GM18951 (cell line): ENCODE results near the gene AMN.

Experiments used
- POLR2A ChIP-seq: IDR thresholded peaks from 4 replicates; pipeline ENCODE4 v1.6.1; 2011; ENCODE audit warnings: mild to moderate bottlenecking; ENCODE audit not compliant: insufficient read length, insufficient read depth; ENCODE audit errors: extremely low read depth
- in situ Hi-C: fragments of 300-500 bp; cut with MboI; formaldehyde crosslinking; loops from one replicate; pipeline ENCODE4 v1.12.0; 2022; ENCODE audit warnings: low sequenced_read_pairs, mixed read lengths, inconsistent platforms; ENCODE audit not compliant: unreplicated experiment

Gene AMN

GRCh38 chr14:102944448-102945330 lies 22.2 kb downstream of the AMN start:
- in situ Hi-C loops = no loop called here
- no peak for TF ChIP-seq POLR2A

GRCh38 chr14:102945346-102946130 lies 23.1 kb downstream of the AMN start:
- in situ Hi-C loops = no loop called here
- TF ChIP-seq POLR2A = no peak

GRCh38 chr14:102947321-102948103 lies 25.0 kb downstream of the AMN start:
- in situ Hi-C loops = no loop called here
- TF ChIP-seq POLR2A = no peak

GRCh38 chr14:102948698-102949061 lies 26.2 kb downstream of the AMN start:
- TF ChIP-seq POLR2A = no peak
- in situ Hi-C loops = no loop called here

DNA sequence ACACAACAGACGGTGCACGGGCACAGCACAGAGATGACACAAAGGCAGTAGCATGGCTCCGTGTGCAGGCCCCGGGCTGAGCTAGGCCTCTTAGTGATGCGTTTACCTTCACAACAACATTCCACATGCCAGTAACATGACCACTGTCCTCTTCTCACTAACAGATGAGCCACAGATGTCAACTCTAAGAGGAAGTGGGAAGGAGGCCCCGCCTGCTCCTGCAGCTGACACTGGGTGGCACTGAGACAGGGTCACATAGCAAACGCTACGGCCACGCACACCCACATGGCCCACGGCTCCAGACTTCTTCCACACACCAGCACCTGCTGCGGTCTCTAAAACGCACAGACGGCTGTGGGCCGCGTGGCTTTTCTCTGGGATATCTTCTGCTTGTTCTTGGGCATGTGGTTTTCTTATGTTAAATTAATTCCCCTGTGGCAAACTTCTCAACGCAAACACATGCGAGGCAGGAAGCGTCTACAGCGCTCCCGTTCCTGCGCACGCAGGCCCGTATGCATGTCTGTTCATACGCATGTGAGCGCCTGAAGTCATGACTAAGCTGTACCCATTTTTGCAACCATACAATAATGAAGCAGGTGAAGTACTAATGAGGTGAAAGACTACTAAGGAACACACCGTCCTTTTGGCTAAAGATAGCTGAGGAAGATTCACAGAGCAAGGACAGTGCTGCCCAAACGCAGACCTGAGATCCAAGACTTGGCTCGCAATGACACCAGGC lies 26.8 kb downstream of the AMN start:
- in situ Hi-C loops = no loop called here
- TF ChIP-seq POLR2A = no peak

- in situ Hi-C loops = no loop called here
These were observed 27.5 kb downstream of the AMN start for GRCh38 chr14:102949801-102950451.

DNA sequence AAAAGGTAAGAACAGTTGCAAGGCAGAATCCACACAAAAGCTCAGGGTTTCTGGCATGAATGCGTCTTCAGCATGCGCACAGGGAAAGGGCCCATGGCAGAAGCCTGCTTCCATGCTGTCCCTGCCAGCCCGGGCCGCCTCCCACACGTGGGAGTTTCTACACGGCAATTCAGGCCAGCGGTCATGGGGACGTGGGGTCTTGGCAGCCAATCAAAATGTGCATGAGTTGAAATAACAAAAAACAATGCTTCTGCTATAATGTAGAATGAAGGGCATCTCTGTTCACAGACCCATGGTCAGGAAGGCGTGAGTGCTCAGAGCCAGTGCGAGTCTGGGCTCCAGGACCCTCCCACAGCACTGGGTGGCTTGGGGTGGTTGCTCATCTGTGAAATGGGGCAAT lies 28.6 kb downstream of the AMN start:
- in situ Hi-C loops = no loop called here
- no peak for TF ChIP-seq POLR2A

More at GRCh38 chr14:102949801-102950451, 27.5 kb downstream of the AMN start:
- no peak for TF ChIP-seq POLR2A

DNA sequence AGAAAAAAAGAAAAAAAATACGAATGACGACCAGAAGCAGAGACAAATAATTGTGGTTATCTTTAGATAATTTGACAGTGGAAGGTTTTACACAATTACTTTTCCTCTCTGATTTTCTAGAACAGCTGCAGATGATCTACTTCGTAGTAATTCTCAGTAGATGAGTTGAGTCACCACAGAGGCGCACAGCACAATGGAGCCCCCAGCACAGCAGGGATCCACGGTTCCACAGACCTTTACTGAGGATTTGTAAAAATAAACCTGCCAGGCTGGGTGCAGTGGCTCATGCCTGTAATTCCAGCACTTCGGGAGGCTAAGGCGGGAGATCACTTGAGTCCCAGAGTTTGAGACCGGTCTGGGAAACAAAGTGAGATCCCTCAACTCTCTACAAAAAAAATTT lies 29.3 kb downstream of the AMN start:
- in situ Hi-C loops = no loop called here

GRCh38 chr14:102952276-102952675 lies 29.8 kb downstream of the AMN start:
- in situ Hi-C loops = no loop called here
- no peak for TF ChIP-seq POLR2A

More for the DNA sequence above, 29.3 kb downstream of the AMN start:
- no peak for TF ChIP-seq POLR2A

GRCh38 chr14:102953100-102953499 lies 30.6 kb downstream of the AMN start:
- in situ Hi-C loops = no loop called here
- no peak for TF ChIP-seq POLR2A

- TF ChIP-seq POLR2A = no peak
- in situ Hi-C loops = no loop called here
These were observed 31.8 kb downstream of the AMN start for GRCh38 chr14:102954081-102954789.
